ENCODE data around the gene OSBP2.

DNA sequence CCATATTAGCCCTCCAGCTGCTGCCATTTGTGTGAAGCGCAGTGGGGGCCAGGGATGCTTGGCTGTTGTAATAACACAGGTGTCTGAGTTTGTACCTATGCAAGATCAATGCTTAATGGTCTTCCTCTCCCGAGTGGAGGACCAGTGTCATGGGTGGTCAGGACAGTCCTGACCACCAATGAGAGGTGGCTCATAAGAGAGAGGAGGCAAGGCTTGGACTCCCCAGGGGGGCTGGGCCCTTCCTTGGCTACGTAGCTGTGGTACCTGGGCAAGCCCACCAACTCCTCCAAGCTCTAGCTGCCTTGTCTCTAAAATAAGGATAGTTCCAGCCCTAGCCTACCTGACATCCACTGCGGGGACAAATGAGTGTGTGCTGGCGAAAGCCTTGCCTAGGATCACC, 79.2 kb downstream of the OSBP2 start:
- TF ChIP-seq, protein P1, sequence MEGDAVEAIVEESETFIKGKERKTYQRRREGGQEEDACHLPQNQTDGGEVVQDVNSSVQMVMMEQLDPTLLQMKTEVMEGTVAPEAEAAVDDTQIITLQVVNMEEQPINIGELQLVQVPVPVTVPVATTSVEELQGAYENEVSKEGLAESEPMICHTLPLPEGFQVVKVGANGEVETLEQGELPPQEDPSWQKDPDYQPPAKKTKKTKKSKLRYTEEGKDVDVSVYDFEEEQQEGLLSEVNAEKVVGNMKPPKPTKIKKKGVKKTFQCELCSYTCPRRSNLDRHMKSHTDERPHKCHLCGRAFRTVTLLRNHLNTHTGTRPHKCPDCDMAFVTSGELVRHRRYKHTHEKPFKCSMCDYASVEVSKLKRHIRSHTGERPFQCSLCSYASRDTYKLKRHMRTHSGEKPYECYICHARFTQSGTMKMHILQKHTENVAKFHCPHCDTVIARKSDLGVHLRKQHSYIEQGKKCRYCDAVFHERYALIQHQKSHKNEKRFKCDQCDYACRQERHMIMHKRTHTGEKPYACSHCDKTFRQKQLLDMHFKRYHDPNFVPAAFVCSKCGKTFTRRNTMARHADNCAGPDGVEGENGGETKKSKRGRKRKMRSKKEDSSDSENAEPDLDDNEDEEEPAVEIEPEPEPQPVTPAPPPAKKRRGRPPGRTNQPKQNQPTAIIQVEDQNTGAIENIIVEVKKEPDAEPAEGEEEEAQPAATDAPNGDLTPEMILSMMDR (IDR thresholded peaks at IDR 0.05; ENCODE audit: low read depth, low read length) = no peak
- no peak for TF ChIP-seq EZH2phosphoT487 (IDR thresholded peaks at IDR 0.05; ENCODE audit: low read depth)

Measured in OCI-LY3 (cell line).